Stimulated activated CD4-positive, alpha-beta T cell treated with anti-CD3 and anti-CD28 coated beads, Interleukin-4, amount 100 ng/mL, for 24 hours (primary cell): ENCODE measurements around the gene AGBL5.

Source experiments
- DNase-seq: peaks from one replicate; pipeline ENCODE4 v3.0.0-alpha.2; 2020

The AGBL5 gene

DNA sequence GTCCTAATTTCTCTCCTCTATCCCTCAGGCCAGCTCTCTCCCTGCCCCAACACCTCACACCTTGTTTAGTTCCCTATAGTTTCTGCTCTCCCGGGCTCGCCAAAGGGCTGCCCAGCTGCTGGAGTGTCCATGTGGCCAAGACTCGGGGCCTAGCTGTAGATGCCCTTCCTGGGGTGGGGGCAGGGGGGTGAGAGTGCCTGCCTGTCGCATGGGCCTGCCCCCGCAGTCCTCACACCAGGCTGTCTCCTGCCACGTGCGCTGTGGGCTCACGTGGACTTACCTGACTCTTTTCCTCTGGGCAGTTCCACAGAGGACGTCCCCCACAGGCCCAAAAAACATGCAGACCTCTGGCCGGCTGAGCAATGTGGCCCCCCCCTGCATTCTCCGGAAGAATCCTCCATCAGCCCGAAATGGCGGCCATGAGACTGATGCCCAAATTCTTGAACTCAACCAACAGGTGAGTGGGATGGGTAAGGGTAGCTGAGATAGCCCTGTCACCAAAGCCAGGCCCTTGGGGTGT lies 26.1 kb upstream of the AGBL5 start:
- DNase-seq: no peak

DNA sequence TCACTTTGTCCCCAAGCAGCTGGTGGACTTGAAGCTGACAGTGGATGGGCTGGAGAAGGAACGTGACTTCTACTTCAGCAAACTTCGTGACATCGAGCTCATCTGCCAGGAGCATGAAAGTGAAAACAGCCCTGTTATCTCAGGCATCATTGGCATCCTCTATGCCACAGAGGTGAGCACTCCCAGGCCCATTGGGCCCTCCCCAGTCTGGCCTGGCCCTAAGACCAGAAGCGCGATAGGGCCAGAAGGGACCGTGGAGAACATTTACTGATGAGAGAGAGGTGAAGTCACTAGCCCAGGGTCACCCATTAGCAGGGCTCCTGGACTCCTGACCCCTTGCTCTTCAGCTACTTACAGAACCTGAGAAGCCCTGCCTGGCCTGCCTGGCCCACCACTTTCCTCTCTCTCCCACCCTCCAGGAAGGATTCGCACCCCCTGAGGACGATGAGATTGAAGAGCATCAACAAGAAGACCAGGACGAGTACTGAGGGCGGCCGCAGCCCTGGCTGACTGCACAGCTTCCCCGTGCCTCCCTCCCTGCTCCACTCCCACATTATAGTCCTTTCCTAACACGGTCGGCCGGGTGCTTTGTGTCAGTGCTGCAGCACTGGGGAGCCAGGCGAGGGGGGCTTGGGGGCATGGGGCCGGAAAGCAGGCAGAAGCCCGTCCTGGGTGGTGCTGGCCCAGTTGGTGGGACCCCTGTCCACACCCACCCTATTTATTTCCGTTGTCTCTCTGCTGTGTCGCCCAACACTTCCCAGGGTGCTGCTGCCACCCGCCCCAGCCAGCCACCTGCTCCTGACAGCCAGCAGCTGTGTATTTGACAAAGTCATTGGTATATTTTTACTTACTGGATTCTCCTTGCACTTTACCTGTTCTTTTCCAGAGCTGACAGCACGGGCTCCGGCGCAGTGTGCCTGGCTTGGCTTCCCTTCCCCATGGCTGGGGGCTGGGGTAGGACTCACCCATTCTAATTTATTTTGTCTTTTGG lies 25.3 kb upstream of the AGBL5 start:
- no peak for DNase-seq

DNA sequence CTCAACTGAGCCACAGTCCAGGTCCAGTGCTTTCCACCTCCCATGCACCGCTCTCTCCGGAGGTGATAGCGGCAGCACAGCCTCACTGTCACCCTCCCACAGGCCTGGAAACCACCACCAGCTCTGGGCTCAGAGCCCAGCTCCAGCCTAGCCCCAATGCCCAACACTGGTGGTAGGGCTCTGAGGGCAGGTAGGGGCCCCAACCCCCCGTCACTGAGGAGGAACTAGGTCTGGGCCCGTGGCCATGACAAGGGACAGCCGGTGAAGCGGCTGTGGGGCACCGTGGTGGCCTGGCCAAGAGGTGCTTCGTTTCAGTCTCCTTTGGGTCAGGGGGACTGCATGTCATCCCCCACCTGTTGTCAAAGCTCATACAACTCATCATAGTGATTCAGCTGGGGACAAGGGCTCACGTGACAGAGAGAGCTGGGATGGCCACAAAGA lies 24.2 kb upstream of the AGBL5 start:
- no peak for DNase-seq

DNA sequence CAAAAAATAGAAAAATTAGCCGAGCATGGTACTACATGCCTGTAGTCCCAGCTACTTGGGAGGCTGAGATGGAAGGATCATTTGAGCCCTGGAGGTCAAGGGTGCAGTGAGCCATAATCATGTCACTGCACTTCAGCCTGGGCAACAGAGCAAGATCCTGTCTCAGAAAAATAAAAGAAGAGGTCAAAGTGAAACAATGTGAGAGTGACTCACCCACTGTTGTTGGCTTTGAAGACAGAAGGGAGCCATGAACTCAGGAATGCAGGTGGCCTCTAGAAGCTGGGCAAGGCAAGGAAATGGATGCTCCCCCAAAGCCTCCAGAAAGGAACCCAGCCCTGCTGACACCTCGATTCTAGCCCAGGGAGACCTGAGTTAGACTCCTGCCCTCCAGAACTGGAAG lies 22.4 kb upstream of the AGBL5 start:
- DNase-seq: no peak

DNA sequence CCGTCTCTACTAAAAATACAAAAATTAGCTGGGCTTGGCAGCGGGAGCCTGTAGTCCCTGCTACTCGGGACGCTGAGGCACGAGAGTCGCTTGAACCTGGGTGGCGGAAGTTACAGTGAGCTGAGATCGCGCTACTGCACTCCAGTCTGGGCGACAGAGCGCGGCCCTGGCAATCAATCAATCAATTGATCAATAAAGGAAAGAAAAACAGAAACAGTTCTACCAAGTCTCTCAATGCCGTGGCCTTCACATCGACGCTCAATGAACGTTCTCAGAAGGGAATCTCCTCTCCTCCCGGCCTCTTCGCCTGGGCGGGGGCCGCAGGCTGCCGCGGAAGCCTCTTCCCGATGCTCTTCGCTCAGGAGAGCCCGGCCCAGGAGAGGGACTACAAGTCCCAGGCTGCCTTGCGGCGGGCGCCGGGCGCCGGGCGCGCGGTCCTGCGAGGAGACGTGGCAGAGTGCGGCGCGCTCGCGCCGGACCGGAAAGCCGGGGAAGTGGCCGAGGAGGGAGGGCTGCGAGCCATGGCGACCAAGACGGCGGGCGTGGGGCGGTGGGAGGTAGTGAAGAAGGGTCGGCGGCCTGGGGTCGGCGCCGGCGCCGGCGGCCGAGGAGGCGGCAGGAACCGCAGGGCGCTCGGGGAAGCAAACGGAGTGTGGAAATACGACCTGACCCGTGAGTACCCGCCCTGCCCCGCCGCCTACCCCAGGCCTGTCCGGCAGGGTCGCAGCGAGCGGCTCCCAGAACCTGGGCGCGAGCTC lies 18.8 kb upstream of the AGBL5 start, which contains the start of gene TMEM214:
Gene TMEM214, plus strand, starts transcription at position 471 of the 758 bp plus-strand sequence. Its CDS starts 51 bp downstream, at position 522.
- DNase-seq: peak; percentile 81

DNA sequence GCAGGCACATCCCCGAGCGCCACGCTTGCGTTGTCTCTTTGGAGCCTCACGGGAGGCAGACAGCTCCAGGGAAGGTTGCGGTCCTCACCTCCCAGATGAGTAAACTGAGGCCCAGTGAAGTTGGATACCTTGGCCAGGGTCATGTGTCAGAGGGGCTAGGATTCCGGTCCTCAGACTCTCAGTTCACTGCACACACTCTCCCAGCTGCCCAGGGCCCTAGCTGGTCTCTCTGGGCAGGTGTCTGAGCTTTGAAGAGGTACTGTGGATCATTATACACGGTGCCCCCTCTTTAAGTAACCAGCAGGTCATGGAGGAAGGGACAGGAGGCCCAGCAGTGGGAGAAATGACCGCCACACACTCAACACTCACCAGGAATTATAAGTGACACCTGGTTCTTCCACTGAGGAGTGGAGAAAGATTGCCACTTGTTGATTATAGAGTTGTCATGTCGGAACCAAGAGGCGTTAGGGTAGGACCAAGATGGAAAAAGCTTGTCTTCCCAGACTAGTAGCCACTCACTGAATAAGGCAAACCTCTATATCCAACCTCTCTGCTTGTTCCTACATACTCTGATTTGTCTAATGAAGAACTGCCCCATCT lies 18.1 kb upstream of the AGBL5 start:
- DNase-seq: no peak

DNA sequence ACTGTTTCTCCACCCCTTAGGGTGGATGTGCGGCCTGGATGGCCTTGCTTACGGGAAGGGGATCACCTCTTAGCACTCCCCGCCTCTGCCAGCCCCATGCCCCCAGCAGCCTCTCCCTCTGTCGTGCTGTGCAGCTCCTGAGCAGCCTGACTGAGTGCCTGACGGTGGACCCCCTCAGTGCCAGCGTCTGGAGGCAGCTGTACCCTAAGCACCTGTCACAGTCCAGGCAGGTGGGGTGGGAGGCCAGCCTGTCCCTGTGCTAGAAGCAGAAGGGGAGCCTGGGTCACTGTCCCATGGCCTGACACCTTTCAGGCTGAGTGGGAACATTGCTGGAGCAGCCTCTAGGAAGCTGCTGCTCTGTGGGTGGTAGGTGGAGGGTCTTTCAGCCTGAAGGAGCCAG lies 13.5 kb upstream of the AGBL5 start:
- no peak for DNase-seq

DNA sequence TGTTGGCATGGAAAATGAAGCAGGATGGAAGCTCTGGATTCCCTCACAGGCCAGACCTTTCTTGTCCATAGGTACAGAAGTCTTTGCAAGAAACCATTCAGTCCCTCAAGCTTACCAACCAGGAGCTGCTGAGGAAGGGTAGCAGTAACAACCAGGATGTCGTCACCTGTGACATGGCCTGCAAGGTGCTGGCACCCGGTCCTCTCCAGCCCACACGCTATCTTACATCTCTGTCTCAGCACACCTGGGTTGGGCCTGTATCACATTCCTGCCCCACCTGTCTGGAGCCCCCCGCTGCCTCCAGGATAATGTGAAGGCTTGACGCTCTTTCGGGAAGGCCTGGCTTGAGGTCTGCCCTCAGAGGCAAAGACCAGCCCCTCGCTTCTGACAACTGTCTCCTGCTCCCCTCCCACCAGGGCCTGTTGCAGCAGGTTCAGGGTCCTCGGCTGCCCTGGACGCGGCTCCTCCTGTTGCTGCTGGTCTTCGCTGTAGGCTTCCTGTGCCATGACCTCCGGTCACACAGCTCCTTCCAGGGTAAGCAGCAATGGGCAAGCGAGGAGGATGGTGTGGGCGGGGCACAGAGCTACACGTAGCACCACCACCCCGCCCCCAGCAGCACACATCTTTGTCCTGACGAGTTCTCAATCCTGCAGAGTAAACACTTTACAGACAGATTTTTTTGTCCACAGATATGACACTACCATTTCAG lies 12.7 kb upstream of the AGBL5 start:
- DNase-seq: no peak

DNA sequence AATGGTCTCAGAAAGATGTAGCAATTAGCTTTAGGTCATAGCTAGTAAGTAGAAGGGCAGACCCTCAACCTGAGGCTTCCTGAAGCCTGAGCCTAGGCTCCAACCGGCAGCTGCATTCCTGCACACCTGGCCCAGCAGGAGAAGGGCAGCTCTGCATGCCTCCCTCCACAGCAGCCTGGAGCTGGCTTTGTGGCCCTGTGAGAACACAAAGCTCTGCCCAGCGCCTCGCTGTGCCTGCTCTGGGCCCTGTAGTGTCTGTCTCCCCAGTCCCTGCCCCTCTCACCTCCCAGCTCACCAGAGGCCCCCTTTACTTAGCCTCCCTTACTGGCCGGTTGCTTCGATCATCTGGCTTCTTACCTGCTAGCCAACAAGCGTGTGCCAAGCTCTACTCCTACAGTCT lies 12.0 kb upstream of the AGBL5 start:
- no peak for DNase-seq

DNA sequence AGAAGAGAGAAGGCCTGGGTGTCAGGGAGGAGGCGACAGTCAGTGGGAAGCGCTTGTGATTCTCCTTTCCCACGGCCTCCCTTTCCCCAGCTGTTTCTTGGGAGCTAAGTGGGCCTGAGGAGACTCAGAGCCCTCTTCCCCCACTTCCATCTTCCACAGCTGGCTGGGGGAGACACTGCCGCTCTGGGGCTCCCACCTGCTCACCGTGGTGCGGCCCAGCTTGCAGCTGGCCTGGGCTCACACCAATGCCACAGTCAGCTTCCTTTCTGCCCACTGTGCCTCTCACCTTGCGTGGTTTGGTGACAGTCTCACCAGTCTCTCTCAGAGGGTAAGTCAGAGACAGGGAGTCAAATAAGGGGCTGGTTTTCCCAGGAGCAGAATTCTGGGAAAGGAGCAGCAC lies 11.6 kb upstream of the AGBL5 start:
- no peak for DNase-seq

DNA sequence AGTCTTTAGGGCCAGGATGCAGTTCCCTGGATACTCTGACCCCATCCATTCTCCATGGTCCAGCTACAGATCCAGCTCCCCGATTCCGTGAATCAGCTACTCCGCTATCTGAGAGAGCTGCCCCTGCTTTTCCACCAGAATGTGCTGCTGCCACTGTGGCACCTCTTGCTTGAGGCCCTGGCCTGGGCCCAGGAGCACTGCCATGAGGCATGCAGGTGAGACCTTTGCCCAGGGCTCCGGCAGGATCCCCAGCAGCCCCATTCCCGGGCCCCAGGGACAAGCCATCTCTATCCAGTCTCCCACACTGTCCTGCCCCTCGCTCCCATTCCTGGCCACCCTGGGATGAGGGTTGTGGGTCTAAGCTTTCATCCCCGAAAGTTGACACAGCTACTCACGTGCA lies 11.2 kb upstream of the AGBL5 start:
- DNase-seq: no peak

DNA sequence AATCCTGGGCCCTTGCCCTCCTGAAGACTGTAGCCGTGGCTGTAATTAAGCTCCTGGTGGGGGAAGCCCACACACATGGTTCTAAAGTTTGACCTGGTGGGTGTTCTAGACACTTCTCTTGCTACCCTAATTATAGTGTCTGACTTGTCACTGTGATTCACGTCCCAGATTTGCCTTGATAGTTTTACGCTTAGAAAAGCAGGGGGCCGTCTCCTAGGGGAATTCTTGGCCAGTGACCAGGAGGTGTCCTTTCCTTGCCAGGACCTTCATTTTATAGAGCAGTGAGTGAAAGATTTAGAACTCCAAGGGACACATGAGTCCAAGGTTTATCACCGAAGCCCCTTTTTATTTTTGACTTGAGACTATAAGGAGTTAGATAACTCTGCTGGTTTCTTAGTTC lies 9.7 kb upstream of the AGBL5 start:
- no peak for DNase-seq

DNA sequence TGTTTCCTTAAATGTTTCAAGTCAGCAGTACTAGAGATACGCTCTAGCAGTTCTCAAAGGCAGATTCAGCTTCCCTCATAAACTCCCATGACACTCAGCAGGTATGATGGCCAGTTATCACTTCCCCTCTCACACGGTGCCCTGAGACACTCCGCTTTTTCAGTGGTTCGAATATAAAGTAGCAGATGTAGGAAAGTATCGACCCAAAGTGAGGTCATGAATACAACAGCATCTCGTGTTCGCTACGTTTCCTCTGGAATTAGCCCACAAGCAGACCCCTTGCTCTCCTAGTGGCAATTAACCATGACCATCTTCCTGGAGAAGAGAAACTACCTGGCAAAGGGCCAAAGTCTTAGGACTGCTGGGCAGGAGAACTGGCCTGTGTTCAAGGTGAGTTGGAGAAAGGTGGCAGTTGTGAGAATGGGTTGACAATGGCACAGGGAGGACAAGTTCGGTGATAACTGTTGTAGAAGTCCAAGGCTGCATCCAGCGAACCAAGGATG lies 9.3 kb upstream of the AGBL5 start:
- no peak for DNase-seq

DNA sequence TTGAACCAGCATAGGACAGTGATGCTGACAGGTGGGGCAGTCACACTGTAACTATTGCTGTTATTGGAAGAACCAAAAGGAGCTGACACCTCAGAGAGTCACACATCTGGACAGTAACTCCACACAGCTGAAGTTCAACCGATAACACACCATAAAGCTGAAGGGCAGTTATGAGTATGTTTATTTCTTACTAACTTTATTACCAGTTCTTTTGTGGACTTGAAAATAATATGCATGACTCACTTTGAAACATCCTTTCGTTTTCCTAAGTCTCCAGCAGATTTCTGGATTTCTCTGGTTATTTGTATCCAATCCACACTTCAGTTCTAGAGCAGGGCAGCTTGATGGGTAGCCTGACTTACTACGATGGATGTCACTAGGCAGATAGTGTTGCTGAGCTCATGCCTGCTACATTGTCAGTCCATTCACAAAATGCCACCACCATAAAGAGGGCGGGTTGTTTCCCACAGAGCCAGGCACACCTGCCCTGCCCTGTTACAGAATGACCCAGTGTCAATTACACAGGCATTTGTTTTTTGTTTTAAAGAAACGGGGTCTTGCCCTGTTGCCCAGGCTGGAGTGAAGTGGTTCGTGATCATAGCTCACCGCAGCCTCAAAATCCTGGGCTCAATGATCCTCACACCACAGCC lies 8.4 kb upstream of the AGBL5 start:
- no peak for DNase-seq

DNA sequence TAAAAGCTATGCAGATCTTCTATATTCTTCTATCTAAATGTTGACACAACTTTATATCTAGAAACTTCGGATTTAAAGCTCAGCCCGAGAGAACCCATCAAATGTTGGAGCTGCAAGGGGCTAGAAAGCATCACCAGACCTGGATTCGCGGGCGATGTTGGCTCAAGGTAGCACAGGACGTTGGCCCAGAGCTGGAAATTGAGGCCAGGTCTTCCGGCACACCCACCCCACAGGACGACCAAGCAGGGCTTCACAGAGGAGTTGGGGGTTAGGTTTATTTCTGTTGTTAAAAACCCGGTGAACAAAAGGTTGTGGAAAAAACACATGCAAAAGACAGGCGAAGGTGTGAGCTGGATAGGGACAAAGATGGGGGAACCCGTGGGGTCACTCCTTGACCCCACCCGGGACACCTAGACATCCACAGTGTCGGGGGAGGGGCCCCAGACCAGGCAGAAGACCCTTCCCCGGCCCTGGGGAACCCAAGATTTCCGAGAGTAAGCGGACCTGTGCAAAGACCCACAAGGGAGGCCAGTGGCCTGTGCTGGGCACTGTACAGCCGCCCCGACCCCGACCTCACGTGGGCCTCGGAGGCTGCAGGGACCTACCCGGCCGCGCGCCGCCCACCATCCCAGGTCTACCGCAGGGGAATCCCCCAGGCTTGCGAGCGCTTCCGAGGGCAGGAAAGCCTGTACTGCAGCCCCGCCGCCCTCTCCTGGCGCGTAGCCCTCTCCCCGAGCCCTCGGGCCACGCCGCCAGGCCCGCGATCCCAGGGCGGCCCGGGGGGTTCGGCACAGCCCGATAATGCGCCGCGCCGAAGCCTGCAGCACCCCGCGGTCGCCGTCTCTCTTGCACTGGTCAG lies 1.8 kb upstream of the AGBL5 start:
- DNase-seq: peak; percentile 71

DNA sequence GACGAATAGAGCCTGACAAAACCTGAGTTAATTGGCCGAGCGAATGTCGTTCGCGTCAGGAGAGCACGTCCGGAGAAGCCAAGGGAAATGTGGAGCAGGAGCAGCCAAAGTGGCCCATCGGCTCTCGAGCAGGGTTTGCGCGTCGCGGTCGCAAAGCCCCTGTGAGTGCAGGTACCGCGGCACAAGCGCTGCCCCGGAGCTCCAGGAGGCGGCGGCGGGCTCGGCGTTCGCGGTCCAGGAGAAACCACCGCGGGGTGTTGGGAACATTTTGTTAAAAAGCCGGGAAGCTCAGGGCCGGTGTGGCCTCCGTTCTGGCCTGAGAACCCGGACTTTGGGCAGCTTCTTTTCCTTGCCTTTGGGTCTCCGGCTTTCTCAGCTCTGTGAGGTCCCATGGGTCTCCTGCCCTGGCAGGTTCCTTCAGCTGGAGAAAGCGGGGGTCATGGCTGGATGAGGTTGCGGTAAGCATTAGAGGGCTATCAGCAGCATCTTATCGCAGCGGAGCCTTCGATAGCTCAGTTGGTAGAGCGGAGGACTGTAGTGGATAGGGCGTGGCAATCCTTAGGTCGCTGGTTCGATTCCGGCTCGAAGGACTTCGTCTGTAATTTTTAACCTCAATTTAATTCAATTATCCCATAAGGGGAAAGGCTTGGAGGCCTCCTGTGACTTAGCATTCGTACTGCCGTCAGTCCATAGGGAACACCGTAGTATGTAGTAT lies 1.0 kb upstream of the AGBL5 start:
- peak; percentile 93 for DNase-seq

DNA sequence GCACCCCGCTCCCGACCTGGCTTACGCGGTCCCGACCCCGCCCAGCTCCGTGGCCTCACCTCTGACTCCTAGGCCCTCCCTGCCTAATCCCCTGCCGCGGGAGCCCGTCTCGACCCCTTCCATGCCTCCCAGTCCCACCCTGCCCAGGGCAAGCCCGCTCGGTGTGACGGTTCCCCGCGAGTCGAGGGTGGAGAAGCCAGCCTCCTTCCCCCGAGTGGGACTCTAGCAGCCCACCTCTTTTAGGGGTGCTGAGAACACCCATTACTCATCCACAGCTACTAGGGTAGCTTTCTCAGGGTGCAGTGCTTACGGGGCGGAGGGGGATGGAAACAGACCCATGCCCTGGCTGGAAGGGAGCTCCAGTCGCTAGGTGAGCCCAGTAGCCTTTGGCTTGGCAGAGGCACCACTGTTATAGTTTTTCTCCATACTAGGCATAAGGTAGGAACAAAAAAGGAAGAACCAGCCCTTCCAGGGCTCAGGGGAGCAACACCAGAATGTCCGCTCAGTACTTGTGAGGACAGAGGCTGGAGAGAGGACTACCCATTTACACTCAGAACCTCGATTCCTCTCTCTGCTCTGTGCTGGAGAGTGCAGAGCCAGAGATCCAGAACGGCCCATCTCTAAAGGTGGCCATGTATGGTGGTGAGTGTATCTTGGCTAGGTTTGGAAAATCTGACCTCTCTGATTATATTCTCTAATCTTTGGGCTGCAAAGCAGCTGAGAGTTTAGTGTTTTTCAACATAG lies 606 bp downstream of the AGBL5 start:
- DNase-seq: no peak

DNA sequence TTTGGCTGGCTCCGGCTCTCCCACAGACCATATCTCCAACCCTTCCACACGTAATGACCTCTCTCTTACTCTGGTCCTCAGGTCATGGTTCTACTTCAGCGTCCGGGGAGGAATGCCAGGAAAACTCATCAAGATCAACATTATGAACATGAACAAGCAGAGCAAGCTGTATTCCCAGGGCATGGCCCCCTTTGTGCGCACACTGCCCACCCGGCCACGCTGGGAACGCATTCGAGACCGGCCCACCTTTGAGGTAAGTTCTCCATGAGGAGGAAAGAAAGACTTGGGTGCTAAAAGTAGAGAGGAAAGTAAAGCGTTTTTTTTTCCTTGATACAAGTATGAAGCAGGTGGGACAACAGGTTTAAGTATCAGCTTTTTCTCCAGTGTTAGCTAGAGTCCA lies 1.9 kb downstream of the AGBL5 start:
- DNase-seq: no peak

DNA sequence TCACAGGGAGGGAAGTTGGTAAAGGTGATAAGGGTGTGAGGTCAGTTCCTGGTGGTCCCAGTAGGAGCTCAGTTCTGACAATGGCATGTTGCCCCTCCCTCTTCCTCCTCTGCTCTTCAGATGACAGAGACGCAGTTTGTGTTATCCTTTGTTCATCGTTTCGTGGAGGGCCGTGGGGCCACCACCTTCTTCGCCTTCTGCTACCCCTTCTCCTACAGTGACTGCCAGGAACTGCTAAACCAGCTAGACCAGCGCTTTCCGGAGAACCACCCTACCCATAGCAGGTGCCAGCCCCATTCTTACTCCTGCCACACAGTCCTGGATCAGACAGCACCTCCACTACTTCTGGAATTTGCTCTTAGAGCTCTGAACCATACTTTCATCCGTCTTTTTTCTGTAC lies 2.3 kb downstream of the AGBL5 start:
- DNase-seq: no peak
